Endothelial cell of umbilical vein (primary cell): ENCODE measurements around the gene AQP1.

Source experiments
- EZH2 ChIP-seq: IDR thresholded peaks from 2 replicates; pipeline ENCODE4 v1.6.1; 2012; ENCODE audit warnings: borderline replicate concordance, low read depth, mild to moderate bottlenecking, moderate library complexity, low read length, inconsistent platforms; ENCODE audit not compliant: severe bottlenecking
- FOS ChIP-seq: IDR thresholded peaks from 2 replicates; pipeline ENCODE4 v1.6.1; 2011; ENCODE audit warnings: mild to moderate bottlenecking, low read length, moderate library complexity, borderline replicate concordance; ENCODE audit not compliant: insufficient read depth
- GATA2 ChIP-seq: IDR thresholded peaks from 2 replicates; pipeline ENCODE4 v1.7.0; 2011; ENCODE audit warnings: low read depth, mild to moderate bottlenecking, moderate library complexity, mixed read lengths, low read length; ENCODE audit not compliant: insufficient read length, insufficient read depth
- JUN ChIP-seq: IDR thresholded peaks from 2 replicates; pipeline ENCODE4 v1.6.1; 2011; ENCODE audit warnings: borderline replicate concordance, low read depth; ENCODE audit not compliant: insufficient read length, insufficient read depth
- MYC ChIP-seq: IDR thresholded peaks from one replicate; pipeline ENCODE4 v1.6.1; 2011; ENCODE audit warnings: mild to moderate bottlenecking, low read depth, low read length
- POLR2A ChIP-seq: IDR thresholded peaks from 2 replicates; pipeline ENCODE4 v1.6.1; 2012; ENCODE audit warnings: low read depth, mild to moderate bottlenecking, control low read depth, low read length
- POLR2AphosphoS5 ChIP-seq: IDR thresholded peaks from 2 replicates; pipeline ENCODE4 v1.6.1; 2012; ENCODE audit warnings: low read depth, mild to moderate bottlenecking, control low read depth, low read length, moderate library complexity; ENCODE audit not compliant: insufficient read depth
- TF ChIP-seq, protein P1 (sequence below), 2 donors: IDR thresholded peaks; 1 replicate in 1 of 2; 2 replicates in 1 of 2; pipeline ENCODE4 v1.5.1; 2011; ENCODE audit warnings: low read length in 2 of 2, mild to moderate bottlenecking in 2 of 2, moderate library complexity in 2 of 2, control low read depth in 1 of 2, inconsistent platforms in 1 of 2, low read depth in 1 of 2; ENCODE audit not compliant: insufficient read depth in 1 of 2; ENCODE audit errors: extremely low read depth in 1 of 2
- TF ChIP-seq, protein P2 (sequence below): IDR thresholded peaks from 2 replicates; pipeline ENCODE4 v1.6.1; 2011; ENCODE audit not compliant: insufficient read depth, insufficient read length

DNA sequence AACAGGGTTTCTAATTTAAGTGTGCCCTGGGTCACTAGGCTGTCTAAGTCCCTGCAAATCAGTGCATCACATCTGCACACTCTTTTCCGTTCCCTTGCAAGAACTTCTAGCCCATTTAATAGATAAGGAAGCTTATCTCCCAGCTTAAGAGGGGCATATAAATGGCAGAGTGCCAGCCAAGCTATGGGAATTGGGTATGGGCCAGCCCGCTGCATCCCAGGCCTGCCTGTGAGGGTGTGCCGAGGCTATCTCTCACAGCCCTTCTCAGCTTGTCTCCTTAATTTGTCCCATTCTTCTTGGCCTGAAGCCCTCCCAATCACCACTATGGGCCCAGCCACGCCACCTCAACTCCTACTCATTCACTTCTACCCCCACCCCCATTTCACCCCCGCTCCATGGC is 14.7 kb downstream of the AQP1 start:
- TF ChIP-seq, protein P1, sequence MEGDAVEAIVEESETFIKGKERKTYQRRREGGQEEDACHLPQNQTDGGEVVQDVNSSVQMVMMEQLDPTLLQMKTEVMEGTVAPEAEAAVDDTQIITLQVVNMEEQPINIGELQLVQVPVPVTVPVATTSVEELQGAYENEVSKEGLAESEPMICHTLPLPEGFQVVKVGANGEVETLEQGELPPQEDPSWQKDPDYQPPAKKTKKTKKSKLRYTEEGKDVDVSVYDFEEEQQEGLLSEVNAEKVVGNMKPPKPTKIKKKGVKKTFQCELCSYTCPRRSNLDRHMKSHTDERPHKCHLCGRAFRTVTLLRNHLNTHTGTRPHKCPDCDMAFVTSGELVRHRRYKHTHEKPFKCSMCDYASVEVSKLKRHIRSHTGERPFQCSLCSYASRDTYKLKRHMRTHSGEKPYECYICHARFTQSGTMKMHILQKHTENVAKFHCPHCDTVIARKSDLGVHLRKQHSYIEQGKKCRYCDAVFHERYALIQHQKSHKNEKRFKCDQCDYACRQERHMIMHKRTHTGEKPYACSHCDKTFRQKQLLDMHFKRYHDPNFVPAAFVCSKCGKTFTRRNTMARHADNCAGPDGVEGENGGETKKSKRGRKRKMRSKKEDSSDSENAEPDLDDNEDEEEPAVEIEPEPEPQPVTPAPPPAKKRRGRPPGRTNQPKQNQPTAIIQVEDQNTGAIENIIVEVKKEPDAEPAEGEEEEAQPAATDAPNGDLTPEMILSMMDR (IDR thresholded peaks at IDR 0.05; ENCODE audit: extremely low read depth in 1 of 2, insufficient read depth in 1 of 2, low read depth in 1 of 2, low read length in 2 of 2), result no peak
- TF ChIP-seq POLR2AphosphoS5 (no peak), POLR2A (no peak), MYC (no peak), FOS (no peak), GATA2 (no peak), EZH2 (no peak), JUN (no peak)
- TF ChIP-seq, protein P2, sequence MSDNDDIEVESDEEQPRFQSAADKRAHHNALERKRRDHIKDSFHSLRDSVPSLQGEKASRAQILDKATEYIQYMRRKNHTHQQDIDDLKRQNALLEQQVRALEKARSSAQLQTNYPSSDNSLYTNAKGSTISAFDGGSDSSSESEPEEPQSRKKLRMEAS, result no peak
